GM18873 (cell line): ENCODE results near the gene MEGF11.

Experiments used
- ATAC-seq: cut with Tn5 transposase; IDR thresholded peaks from one replicate; pipeline ENCODE4 v1.9.1; 2021; ENCODE audit warnings: mild to moderate bottlenecking, moderate library complexity, moderate number of reproducible peaks; ENCODE audit not compliant: unreplicated experiment, low FRiP score

Gene MEGF11

DNA sequence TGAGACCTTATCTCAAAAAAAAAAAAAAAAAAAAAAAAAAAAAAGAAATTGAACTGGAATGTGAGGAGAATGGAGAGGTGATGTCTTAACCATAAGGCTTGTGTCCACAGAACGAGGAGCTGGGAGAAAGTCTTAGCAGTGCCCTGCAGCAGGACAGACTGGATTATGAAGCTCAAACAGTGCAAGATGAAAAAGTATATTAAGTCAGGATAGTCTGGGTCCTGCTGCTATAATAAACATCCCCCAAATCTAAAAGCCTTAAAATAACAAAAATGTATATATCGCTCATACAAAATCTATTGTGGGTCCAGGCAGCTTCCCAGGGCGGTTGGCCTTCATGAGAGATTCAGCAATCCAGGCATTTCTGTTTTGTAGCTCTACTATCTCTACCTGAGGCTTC lies 208.7 kb downstream of the MEGF11 start:
- no peak for ATAC-seq

DNA sequence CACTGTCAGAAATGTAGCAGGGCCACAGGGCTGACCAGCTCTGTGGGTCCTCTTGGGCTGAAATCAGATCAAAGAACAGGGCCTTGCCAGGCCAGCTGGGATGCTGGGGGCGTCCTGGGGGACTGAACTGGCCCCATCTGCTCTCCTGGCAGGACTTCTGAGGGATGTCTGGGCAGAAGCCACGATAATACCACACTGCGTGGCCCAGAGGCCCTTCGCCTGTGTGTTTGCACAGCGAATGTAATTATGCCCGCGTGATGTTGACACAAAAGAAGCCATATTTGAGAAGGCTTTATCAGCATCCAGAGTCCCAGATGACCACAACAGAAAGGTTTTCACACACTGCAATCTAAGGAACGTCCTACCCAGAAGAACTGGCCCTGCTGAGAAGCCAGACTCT lies 210.3 kb downstream of the MEGF11 start:
- no peak for ATAC-seq

DNA sequence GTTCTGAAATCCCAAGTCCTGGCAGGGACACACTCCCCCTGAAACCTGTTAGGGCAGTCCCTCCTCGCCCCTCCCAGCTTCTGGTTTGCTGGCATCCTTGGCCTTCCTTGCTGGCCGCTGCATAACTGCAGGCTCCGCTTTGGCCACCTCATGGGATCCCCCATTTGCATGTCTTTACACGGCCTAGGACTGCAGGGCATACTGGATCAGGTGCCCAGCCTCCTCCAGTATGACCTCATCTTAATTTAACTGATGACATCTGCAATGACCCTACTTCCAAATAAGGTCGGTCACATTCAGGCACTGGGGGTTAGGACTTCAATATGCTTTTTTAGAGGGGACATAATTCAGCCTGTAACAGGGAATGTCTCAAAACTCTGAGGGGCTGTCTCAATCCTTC lies 210.9 kb downstream of the MEGF11 start:
- no peak for ATAC-seq

DNA sequence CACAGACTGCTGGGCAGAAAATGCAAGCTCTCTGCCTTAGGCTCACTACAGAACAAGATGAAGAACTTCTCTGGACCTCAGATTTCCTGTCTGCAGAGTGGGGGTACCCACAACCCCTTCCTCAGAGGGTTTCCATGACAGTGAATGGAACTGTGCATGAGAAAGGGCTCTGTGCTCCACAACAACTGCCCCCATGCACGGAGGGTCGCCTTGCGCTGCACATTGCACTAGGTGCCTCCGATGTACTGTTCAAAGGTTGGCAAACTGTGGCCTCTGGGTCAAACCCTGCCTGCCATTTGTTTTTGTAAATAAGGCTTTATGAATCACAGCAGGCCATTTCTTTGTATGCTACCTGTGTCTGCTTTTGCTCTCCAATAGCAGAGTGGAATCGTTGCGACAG lies 212.3 kb downstream of the MEGF11 start:
- ATAC-seq, result no peak

DNA sequence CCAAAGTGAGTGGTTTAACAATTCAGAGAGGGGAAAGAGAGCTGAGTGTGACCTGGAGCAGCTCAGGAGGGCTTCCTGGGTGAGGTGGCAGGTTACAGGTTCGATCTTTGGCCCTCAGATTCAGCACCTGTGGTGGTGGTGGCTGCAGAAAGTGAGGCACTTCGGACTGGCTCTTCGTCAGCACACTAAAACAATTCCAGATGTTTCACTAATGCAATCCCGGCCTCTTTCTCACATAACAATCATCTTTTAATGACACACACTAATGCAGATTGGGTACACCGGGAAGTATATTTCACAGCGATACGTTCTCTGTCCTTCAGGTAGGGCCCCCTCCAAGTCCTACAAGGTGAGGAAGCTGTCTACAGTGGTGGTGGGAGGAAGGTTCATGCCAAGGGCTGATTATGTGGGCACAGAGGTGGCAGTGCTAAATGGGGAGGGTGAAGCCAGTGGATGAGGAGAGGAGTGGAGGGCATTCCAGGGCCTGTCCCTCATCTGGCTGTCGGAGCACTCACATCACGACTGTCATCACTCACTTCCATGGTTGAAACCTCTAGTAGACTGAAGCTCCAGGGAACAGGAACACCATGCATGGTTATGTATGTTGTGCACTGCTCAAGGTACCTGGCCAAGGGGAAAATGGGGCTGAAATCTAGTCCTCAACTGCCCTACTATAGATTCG lies 213.2 kb downstream of the MEGF11 start:
- no peak for ATAC-seq

DNA sequence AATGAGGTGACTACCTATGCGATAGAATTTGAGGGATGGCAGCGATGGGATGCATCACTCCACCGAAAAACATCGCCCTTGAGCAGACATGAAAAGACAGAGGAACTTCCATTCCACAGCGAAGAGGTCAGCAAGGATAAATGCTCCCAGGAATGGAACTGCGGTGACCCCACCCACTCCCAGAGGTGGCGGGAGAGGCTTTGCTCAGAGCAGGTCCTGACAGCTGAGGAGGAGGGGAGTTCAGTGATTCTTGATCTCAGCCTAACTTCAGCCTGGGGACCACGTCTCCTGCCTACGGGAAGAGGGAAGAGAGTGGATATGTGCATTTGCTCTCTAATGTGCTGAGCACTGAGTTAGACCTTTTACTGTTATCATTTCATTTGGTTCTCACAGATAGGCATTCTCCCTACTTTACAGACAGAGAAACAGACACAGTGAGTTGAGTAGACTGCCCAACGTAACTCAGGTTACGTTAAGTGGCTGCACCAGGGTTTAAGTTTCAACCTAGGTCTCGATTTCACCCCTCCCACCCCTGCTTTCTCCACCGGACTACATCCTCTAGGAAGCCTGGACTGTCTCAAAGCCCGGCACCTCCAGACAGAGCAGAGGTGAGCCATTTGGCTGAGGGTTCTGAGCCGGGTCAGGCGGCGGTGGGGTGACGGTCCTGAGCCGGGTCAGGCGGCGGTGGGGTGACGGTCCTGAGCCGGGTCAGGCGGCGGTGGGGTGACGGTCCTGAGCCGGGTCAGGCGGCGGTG lies 214.3 kb downstream of the MEGF11 start:
- ATAC-seq, result no peak

DNA sequence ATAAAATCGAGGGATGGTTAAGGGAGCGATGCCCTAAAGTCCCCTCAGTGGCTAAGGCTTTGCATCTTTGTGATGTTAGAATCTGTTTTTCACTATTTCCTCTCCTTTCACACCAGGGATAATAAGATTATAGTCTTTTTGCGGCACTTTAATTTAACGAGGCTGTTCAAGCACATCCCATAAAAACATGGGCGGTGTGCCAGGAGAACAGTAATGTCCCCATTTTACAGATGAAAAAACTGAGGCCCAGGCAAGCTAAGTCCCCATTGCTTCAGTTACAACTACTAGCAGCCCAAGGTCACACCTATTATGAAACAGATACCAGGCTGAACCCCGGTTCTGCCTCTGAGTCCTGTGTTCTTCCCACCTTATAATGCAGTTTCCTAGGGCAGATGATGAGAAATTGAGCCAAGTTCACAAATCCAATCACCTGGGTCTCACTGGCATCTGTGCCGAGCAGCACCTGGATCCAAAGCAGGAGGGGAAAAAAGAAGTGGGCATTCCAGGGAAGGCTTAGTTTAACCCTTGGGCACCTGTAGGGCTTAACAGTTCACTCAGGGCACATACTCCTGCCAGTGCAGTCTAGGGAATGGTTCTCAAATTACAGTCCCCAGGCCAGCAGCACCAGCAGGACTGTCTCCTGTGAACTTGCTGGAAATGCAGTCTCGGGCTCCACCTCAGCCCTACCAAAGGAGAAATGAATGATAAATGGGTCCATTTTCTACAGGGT lies 215.0 kb downstream of the MEGF11 start:
- ATAC-seq, result no peak

DNA sequence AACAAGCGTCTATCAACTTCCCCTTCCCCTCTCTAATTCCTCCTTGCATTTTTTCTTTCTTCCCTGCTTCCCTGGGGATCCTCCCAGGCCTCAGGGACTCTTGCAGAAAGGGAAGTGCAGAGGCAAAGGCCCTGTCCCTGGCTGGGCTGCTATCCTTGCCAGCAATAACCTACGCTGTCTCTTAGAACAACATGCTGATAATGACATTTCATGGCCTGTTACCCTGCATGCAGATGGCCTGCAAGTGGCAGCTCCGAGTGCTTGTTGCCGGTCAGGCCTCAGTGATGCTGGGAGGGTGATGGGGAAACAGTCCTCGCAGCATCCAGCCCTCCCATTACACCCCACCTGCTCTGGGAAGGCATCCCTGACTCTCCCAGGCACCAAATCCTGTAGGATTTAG lies 216.7 kb downstream of the MEGF11 start:
- no peak for ATAC-seq

DNA sequence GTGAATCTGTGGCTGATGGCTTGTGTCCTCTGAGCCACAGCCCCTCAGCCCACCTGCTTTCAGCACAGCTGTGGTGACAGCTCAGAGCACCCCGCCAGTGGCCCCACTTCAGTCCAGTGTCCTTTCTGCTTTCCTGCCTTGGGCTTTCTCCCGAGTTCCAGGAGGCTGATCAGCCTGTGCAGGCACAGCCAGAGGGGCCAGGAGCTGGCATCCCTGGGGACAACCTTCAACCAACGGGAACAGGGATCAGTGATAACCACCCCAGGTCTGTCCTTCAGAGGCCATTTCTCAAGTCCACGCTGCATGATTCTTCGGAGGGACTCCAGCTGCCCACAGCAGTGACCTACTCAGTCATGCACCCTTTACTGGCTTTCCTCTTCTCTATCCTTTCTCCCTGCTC lies 217.6 kb downstream of the MEGF11 start:
- no peak for ATAC-seq

DNA sequence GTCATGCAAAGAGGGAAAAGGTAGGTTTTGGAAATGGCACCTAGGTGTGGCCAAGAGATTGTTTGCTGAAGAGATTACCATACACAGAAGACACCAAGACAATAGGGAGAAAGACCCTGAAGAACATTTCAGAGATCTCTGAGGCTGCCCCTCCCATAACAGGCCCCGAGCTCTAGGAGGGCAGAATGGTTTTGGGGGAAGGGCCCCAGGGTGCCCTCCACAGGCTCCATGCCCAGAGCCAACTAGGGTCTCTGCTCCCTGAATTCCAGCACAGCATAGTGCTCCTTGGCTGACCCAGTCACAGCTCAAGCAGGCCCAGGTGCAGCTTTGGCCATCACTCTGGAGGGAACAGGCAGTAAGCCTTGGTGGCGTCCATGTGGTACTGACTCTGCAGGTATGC lies 220.4 kb downstream of the MEGF11 start:
- ATAC-seq, result no peak

DNA sequence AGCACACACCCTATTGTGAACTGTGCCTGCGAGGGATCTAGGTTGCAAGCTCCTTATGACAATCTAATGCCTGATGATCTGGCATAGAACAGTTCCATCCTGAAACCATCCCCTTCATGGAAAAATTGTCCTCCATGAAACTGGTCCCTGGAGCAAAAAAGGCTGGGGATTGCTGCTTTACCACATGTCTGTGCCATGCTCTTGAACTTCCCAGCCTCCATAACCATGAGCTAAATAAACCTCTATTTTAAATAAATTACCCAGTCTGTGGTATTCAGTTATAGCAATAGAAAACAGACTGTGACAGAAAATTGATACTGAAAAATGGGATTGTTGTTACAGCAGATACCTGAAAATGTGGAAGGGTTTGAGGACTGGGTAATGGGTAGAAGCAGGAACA lies 221.5 kb downstream of the MEGF11 start:
- no peak for ATAC-seq

DNA sequence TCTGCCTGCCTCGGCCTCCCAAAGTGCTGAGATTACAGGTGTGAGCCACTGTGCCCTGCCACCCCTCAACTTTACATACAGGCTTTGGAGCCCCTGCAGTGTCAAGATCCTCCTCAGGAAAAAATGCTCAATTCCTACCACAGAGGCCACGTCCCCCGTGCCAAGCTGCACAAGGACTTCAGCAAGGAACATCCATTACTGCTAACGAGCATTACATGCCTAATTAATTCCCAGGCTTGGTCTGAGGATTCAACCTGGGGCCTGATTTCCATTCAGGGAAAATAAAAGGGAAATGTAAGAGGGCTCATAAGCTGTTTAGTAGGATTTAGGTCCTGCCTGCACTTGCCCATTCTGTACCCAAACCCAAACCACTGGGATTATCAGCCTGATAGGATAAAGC lies 222.9 kb downstream of the MEGF11 start:
- ATAC-seq, result no peak

DNA sequence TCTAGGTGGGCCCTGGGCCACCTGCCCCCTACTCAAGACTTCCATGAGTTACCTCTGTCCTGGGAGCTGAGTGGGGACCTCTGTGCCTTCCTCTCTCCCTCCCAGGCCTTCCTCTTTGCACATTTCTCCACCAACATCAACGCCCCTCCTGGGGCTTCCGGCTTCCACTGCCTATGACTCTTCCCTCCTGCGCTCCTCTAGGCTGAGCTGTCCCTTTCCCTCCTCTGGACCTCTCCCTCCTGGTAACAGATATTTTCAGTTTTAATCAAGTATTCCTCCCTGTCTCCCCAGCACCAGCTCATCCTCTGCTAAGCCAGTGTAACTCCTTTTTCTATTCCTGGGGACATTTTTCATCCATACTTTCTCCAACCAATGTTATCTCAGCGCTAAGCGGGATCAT lies 223.9 kb downstream of the MEGF11 start:
- no peak for ATAC-seq

DNA sequence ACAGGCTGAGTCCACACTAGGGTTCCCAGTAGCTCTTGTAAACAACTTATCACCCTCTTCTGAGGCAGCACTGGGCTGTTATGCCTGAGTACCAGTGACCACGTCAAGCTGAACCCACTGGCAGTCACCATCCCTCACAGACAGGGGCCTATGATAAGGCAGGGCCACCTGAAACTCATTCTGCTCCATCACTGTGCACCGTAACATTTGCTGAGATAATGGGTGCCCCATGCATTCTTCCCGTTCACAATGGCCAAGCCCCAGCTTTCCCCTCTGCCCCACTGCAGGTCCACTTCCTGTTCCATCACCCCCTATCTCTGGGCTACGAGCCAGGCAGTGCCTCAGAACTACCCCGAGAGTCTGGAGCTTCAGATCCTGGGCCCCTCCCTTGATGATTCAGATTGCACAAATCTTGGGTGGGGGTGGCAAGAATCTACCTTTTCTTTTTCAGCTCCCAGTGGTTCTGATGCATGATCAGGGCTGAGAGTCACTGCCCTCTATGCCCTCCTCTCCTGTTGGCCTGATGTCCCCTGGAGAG lies 226.2 kb downstream of the MEGF11 start:
- ATAC-seq, result no peak

DNA sequence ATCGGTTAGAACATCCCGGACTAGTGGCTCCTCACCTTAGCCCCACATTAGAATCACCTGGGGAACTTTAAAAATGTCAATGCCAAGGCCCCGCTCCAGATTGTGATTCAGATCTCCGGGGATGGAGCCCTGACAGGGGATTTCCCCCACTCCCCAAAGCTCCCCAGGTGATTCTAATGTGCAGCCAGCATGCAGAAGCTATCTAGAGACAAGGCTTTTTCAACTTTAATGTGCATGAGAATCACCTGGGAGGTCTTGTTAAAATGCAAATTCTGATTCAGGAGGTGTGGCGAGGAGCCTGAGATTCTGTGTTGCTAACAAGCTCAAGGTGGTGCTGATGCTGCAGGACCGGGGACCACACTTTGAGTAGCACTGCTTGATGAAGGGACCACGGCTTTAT lies 227.6 kb downstream of the MEGF11 start:
- no peak for ATAC-seq

DNA sequence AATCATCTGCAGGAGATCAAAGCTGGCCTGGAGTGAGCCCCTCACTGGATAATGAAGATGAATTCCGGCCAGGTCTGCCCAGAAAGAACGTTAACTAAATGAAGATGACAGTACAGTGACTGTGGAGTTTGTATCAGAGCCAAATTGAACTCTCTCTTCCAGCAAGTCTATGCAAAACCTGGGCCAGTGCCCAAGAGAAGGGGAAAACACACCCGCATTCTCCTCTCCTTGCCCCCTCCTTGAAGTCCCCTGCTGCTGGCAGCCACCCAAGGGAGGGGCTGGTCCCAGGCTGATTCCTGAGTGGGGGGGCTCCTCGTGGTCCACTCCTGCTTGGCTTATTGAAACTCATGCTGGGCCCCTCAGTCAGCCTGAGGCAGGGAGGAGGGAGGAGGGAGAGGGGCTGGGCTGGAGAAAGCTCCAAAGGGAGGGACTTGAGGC lies 228.5 kb downstream of the MEGF11 start:
- ATAC-seq, result no peak

DNA sequence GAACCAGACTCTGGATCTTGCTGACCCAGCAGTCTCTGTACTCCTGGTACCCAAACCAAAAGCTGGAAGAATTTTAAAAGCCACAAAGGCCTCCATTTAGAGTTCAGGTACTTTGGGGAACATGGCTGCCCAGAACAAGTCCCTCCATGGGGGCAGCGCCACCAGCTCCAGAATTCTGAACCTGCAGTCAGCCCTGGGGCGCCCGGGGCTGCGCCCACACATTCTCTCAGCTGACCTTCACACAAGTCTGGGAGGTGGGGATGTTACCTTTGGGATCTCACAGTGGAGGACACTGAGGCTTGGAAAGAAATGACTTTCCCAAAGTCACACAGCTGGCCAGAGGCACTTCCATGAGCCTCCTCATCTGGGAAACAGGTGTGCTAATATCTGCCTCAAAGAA lies 229.4 kb downstream of the MEGF11 start:
- no peak for ATAC-seq

DNA sequence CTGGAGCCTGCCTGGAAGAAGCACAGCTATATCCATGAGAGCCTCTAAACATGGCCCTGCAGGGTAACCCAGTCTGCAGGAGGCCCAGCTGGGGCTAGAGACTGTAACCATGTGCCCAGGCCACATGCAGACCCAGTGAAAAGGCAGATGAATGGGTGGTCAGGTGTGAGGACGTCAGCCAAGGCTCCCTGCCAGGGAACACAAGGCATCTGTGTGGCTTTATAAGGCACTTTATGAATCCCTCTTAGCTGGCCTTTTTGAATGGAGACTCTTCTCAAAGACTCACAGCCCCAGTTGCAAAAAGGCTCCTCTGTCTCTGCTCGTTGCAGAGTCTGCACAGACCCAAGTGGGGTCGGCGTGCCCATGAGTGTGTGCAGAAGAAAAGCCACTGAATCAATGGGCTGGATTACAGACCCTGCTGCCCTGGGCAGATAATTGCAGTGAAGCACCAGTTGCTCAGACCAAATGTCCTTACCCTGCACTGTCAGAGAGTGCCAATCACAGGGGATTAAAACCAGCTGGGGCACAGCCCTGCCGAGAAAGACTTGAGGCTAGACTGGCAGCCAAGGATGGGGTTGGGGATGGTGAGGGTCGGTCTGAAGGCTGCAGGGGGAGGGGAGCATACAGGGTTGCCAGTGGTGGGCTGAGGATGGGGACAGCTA lies 230.1 kb downstream of the MEGF11 start:
- ATAC-seq, result no peak

DNA sequence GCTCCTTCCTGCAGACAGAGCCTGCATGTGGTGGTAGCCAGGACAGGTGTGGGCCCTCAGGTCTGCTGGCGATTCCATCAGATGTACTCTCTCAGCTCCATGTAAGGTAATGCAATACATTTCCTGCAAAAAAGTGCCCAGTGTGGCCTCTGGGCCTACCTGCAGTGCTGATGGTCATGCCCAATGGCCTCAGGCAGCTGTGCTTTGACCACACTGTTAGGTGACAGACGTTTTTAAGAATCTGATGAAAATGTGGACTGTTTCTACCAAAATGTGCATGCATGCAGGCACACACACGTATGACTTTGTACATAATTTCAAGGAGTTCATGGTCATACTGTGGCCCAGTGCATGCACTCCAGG lies 231.4 kb downstream of the MEGF11 start:
- no peak for ATAC-seq

DNA sequence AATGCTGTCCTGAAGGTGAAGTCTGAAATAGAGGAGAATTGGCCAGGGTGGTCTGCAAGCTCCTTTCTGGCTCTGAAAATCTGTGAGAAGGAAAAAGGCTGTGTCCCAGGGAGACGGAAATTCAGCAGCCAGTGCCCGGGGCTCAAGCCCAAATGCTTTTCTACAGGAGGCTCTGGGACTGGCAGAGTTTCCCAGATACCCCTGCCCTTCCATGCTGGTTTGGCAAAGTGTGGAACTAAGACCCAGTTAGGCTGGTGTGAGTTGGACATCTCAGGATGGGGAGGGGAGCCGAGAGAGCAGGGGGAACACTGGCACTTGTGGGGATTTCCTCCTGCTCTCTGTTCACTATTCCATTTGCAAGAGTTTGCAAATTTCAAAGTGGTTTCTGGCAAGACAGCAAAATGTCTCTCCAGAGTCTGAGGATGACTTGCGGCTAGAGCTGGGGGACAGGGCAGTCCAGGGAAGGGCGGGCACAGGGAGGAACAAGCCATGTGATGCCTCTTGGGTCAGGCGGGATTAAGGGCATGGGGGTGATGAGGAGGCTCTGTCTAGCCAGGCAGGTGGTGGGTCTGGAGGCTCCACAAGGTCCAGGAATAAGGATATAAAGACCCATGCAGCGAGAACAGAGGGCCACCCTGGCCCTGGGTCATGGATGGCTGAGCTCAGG lies 231.9 kb downstream of the MEGF11 start:
- ATAC-seq, result no peak
